ENCODE results near the gene GNAZ.
"Not testable (repeated sequence)": the region's sequence is repeated elsewhere in the genome, so short reads cannot be mapped to it uniquely, and the experiment has no call there.

GNAZ gene

GRCh38 chr22:23122216-23122957 is 52.1 kb downstream of the GNAZ start:
- no peak for DNase-seq

DNA sequence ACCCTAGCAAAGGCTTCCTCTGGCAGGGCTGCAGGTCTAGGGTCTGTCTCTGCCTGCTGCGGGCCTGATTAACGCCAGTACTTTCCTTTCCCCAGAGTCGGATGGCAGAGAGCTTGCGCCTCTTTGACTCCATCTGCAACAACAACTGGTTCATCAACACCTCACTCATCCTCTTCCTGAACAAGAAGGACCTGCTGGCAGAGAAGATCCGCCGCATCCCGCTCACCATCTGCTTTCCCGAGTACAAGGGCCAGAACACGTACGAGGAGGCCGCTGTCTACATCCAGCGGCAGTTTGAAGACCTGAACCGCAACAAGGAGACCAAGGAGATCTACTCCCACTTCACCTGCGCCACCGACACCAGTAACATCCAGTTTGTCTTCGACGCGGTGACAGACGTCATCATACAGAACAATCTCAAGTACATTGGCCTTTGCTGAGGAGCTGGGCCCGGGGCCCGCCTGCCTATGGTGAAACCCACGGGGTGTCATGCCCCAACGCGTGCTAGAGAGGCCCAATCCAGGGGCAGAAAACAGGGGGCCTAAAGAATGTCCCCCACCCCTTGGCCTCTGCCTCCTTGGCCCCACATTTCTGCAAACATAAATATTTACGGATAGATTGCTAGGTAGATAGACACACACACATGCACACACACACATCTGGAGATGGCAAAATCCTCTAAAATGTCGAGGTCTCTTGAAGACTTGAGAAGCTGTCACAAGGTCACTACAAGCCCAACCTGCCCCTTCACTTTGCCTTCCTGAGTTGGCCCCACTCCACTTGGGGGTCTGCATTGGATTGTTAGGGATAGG is 52.9 kb downstream of the GNAZ start:
- no peak for DNase-seq

DNA sequence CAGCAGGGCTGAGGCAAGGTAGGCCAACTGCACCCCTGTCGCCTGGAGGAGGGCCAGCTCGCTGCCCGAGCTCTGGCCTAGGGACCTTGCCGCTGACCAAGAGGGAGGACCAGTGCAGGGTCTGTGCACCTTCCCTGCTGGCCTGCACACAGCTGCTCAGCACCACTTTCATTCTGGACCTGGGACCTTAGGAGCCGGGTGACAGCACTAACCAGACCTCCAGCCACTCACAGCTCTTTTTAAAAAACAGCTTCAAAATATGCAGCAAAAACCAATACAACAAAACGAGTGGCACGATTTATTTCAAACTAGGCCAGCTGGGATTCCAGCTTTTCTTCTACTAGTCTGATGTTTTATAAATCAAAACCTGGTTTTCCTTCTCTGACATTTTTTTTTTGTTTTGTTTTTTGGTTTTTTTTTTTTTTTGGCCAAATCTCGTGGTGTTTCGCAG is 53.5 kb downstream of the GNAZ start:
- no peak for DNase-seq

DNA sequence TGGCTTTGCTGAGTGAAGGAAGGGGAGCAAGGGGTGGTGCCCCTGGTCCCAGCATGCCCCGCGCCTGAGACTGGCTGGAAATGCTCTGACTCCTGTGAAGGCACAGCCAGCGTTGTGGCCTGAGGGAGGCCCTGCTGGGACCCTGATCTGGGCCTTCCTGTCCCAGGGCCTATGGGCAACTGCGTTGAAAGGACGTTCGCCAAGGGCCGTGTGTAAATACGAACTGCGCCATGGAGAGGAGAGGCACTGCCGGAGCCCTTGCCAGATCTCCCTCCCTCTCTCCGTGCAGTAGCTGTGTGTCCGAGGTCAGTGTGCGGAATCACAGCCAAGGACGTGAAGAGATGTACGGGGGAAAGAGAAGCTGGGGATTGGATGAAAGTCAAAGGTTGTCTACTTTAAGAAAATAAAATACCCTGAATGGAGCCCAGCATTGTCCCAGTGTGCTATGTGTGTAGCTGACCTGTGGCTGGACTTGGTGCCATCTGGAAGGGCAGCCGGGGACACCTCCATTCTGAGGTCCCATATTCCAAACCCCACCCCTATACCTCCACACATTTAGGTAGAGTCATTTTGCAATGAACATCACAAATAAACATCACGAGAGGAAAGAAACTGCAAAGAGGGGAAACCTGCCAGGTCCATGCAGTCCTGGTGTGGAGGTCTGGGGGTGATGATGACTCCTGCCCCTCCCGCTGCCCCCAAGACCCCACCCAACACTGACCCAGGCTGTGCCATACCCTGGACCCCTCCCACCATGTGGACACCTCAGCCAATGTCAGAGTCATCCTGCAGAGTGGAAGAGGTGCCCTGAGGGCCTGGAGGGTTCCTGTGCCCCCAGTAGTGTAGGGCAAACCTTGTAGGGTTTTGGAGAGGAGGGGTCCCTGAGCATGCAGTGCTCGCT is 54.5 kb downstream of the GNAZ start:
- DNase-seq: no peak

DNA sequence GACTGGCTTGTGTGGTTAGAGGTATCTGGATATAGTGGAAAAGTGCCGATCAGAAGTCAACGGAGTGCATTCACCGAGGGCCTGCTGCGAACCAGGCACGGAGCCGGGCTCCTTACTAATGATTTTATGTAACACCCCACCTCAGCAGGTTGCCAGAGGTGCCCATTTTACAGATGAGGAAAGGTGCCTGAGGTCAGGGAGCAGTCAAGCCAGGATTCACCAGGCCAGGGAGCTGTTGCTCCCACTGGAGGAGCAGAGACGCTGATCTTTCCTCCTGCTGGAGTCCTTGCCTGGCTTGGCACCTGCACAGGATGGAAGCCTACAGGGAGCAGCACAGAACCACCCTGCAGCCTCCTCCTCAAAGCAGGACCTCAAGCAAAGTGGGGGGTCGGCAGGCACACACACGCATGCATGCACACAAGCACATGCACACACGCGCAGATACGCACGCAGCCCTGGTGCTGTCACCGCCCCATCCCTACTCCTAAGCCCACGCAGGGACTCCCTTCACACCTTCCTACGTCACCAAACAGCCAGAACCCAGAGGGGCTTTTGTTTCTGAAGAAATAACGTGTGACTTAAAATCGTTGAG is 55.3 kb downstream of the GNAZ start:
- no peak for DNase-seq

GRCh38 chr22:23126165-23127054 is 56.1 kb downstream of the GNAZ start:
- DNase-seq: no peak

- no peak for DNase-seq
Measured at GRCh38 chr22:23127055-23127756, 56.9 kb downstream of the GNAZ start.

DNA sequence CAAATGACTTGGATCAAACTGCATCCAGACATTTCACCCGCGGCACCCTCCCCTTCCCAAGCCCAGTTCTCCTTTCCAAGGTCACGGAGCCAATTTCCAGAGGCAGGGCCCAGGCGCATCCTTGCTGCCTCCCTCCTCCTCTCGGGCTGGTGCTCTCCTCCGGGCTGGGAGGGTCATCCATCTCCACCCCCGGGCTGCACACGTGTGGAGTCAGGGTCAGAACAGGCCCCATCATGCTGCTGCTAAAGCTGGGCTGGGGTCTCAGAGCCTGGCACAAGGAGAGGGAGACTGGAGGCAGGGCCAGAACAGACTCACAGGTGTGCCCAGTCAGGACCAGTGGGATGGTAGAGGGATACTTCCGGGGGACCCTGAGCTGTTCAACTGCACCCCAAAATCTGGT is 57.5 kb downstream of the GNAZ start:
- no peak for DNase-seq

DNA sequence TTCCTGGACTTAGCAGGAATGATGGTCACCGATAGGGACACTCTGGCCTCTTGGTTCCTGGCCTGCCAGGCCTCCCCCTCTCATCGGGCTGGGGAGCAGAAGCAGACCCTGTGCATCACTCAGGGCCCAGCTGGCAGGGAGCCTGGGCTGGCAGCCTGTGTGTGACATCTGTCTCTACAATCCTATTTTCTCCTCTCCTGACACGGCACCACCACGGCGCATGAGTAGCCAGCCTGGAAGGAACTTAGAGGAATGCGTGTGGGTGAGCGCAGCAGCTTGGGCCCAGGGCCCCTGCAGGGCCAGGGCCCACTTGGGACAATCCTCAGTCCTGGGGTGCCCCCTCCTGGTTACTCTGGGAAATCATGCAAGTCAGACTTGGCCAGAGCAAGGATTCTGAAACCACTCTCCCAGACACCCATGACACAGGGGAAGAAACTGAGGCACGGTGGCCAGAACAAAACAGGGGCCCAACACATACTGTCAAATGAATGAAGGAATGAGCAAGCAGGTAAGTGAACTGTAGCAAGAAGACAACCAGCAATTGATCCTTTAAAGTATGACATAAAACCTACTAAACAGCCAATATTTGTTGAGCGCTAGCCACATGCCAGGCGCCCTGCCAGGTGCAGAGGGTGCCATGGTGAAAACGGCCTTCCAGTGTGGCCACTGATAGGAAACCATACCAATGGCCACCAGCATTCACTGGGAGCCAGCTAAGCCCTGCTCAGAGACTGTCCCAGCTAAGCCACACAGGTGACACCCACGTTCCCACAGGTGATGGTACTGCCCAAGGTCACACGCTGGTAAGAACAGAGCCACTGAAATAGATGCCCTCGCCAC is 58.2 kb downstream of the GNAZ start:
- no peak for DNase-seq

GRCh38 chr22:23129149-23129548 is 58.8 kb downstream of the GNAZ start:
- DNase-seq: no peak

- no peak for DNase-seq
Measured at GRCh38 chr22:23130697-23131096, 60.4 kb downstream of the GNAZ start.

DNA sequence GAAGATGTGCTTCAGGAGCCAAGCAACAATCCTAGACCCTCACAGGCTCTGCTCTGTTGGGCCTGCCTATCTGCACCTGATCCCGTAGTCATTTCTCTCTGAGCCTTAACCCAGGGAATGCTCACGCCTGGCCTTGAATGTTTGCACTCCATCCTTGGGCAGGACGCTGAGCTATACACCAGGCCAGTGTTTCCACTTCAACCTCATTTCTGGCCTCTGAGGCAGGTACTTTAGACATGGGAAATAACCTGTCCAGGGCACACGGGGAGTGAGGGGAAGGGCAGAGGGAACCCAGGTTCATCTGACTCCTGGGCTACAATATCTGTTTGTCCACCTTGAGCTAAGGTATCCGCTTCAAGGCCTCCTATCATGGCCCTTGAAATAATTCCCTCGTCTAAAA is 61.6 kb downstream of the GNAZ start:
- no peak for DNase-seq

DNA sequence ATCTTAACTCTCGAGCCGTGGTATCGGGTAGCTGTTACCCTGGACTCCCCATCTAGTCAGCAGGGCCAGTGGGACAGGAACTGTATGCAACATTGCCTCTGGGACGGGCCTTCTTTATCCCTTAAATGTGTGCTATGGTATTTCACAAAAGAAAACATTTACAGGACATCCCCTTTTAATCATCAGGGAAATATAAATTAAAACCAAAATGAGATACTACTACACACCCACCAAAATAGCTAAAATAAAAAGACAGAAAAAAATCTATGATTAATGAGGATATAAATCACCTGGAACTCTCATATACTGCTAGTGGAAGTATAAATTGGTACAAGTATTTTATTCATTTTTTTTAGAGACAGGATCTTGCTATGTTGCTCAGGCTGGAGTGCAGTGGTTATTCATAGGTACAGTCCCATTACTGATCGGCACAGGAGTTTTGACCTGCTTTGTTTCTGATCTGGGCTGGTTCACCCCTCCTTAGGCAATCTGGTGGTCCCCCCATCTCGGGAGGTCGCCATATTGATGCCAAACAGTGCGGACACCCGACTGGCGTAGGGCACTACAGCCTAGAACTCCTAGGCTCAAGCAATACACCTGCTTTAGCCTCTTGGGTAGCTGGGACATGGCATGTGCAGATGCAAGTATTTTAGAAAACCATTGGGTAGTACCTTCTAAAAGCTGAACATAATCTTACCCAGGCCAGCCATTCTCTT is 62.2 kb downstream of the GNAZ start:
- no peak for DNase-seq

- no peak for DNase-seq
Measured at GRCh38 chr22:23133922-23134321, 63.6 kb downstream of the GNAZ start.

DNA sequence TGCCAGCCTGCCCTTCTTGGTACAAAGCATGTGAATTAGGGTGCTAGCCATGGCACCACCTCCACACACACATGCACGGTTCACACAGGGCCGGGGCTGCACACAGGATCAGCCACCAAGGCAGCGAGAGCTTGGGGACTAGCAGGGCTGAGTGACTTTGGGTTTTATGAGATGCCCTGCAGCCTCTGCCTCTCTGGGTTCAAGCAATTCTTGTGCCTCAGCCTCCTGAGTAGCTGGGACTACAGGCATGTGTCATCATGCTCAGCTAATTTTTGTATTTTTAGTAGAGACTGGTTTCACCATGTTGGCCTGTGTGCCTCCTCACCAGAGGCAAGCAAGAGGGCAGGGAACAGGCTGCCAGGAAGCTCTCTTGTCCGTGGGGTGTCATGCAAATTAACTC is 66.7 kb downstream of the GNAZ start:
- not testable (repeated sequence) for DNase-seq

- no peak for DNase-seq
Measured at GRCh38 chr22:23137468-23137867, 67.1 kb downstream of the GNAZ start.

DNA sequence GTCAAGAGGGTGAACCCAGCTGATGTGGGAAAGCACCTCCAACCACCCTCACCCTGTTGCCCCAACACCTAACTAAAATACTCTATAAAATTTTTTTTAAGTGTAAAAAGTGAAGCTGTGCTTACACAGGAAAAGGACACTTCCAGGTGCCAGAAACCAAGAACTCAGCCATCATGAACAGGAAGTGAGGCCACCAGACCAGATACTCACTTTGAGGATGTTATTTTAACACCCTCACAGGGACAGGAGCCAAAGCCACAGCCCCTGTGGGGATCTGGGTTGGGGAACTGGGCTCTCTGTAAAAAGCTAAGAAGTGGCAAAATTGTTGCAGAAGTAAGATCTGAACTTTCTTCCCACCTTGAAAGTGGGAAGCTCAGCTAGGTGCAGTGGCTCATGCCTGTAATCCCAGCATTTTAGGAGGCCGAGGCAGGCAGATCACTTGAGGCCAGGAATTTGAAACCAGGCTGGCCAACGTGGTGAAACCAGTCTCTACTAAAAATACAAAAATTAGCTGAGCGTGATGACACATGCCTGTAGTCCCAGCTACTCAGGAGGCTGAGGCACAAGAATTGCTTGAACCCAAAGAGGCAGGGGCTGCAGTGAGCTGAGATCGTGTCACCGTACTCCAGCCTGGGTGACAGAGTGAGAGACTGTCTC is 67.7 kb downstream of the GNAZ start:
- DNase-seq: no peak

GRCh38 chr22:23138584-23139435 is 68.5 kb downstream of the GNAZ start:
- DNase-seq: no peak
